Cardiac muscle cell (in vitro differentiated cells and primary cell): ENCODE measurements around the gene AK2. TPM values are rescaled to one million over a fixed set of nuclear protein-coding genes. Genes with fewer than 3 reads are reported as not detected.

ENCODE experiments used
- DNase-seq, 2 donors: peaks; one replicate each; pipeline versions ENCODE4 v3.0.0 to v3.0.0-alpha.2; 2010 to 2017; ENCODE audit warnings: low read depth in 1 of 2, low spot score in 1 of 2
- H3K27ac ChIP-seq: fragments of 200-600 bp; sonication (generic); 2 replicates; pipeline ENCODE4 v1.5.1; 2016
- H3K27me3 ChIP-seq: fragments of 200-600 bp; sonication (generic); 2 replicates; pipeline ENCODE4 v1.6.0; 2016; ENCODE audit warnings: control low read depth
- H3K36me3 ChIP-seq: fragments of 200-600 bp; sonication (generic); 2 replicates; pipeline ENCODE4 v1.5.1; 2016; ENCODE audit warnings: control low read depth
- H3K4me1 ChIP-seq: fragments of 200-600 bp; sonication (generic); 2 replicates; pipeline ENCODE4 v1.8.1; 2017; ENCODE audit warnings: low read depth, mild to moderate bottlenecking, mixed run types
- H3K4me3 ChIP-seq: fragments of 200-600 bp; sonication (generic); 2 replicates; pipeline ENCODE4 v1.5.1; 2016; ENCODE audit warnings: mild to moderate bottlenecking
- H3K9me3 ChIP-seq: fragments of 200-600 bp; sonication (generic); 2 replicates; pipeline ENCODE4 v1.5.1; 2017; ENCODE audit warnings: low read depth, mild to moderate bottlenecking, control low read depth
- polyA plus RNA-seq: library from polyadenylated mRNA; unstranded; fragments of >200 nt; fragmentation: Nextera tagmentation; extraction: Ambion mirVana; gene quantifications from 2 replicates; pipeline ENCODE4 v1.2.1, GENCODE V29; 2016
- total RNA-seq: library from RNA; depleted of rRNA; stranded (reverse); fragments of >200 nt; gene quantifications from 2 replicates; pipeline ENCODE4 v1.2.3, GENCODE V29; 2016
- TF ChIP-seq, protein P1 (sequence below): IDR thresholded peaks from 2 replicates; pipeline ENCODE4 v1.5.1; 2012; ENCODE audit warnings: low read depth, mild to moderate bottlenecking, low read length

The AK2 gene
- total and polyA plus RNA-seq, 2 experiments from 2014 or later: 201 to 281 TPM

DNA sequence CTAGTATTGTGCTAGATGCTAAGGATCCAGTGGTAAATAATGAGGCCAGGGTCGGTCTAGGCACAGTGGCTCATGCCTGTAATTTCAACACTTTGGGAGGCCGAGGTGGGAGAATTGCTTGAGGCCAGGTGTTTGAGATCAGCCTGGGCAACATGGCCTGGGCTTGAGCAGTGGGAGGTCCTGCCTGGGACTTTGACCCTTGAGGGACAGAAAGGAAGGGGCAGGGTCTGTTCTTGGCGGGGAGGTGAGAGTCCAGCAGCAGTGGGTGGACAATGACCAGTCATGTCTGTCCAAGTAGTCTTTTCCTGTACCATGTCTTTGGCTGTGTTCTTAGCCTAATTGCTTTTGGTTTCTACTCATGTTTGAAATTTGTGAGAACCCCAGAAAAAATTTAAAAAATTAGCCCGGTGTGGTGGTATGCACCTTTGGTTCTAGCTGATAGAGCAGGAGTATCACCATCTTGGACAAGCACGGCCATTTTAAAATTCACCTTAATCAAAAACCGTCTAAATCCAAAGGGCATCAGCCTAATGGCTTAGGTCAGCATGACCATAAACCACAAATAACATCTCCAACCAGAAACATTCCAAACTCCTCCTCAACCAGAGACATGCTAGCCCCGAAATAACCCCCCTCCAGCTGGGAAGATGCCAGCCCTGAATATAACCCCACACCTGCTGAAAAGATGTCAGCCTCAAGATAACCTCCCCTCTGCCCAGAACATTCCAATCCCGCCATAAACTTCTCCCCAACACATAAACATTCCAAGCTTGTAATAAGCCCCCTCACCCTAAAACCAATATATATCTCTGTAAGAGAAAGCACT is 6.8 kb upstream of the AK2 start:
- H3K9me3 ChIP-seq: no peaks in the 10 kb centered on the region
- peaks cover 12% of the 10 kb centered on the region for H3K4me1 ChIP-seq
- no peaks in the 10 kb centered on the region for H3K27me3 ChIP-seq
- H3K4me3 ChIP-seq: no peak overlapping the region
- TF ChIP-seq, protein P1, sequence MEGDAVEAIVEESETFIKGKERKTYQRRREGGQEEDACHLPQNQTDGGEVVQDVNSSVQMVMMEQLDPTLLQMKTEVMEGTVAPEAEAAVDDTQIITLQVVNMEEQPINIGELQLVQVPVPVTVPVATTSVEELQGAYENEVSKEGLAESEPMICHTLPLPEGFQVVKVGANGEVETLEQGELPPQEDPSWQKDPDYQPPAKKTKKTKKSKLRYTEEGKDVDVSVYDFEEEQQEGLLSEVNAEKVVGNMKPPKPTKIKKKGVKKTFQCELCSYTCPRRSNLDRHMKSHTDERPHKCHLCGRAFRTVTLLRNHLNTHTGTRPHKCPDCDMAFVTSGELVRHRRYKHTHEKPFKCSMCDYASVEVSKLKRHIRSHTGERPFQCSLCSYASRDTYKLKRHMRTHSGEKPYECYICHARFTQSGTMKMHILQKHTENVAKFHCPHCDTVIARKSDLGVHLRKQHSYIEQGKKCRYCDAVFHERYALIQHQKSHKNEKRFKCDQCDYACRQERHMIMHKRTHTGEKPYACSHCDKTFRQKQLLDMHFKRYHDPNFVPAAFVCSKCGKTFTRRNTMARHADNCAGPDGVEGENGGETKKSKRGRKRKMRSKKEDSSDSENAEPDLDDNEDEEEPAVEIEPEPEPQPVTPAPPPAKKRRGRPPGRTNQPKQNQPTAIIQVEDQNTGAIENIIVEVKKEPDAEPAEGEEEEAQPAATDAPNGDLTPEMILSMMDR: no peak
- no peaks in the 10 kb centered on the region for H3K36me3 ChIP-seq
- DNase-seq: no peak
- peak overlapping the region; percentile 64 for H3K27ac ChIP-seq

DNA sequence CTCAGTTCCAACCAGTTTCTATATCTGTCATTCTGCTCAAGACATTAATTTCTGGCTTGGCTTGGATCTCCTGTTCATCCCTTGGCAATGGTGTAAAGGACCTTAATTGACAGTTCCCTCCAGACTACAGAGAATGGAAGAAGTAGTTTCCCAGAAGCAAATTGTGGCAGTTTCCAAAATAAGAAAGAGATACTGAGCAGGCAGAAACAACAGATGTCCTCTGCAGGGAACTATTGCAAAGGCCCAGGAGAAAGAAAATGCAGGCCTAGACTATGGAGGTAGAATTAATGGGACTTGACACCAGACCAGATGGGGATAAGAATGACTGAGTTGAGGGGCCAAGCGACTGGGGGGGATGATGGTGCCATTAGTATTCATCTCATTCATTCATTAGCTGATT is 6.1 kb upstream of the AK2 start:
- Histone ChIP-seq H3K4me1 (peaks cover 12% of the 10 kb centered on the region), H3K27ac (no peak overlapping the region), H3K36me3 (no peaks in the 10 kb centered on the region), H3K27me3 (no peaks in the 10 kb centered on the region), H3K9me3 (no peaks in the 10 kb centered on the region), H3K4me3 (no peak overlapping the region)
- TF ChIP-seq, protein P1: no peak
- no peak for DNase-seq

DNA sequence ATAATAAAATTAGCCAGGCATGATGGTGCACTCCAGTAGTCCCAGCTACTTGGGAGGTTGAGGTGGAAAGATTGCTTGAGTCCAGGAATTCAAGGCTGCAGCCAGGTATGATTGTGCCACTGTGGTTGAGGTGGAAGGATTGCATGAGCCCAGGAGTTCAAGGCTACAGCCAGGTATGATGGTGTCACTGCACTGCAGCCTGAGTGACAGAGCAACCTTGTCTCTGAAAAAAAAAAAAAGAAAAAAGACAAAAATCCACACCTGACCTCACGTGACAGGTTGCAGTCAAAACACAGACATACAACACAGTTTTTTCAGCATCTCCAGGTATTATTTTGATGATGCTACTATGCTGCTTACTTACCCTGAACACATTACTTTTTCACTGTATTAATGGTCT is 4.3 kb upstream of the AK2 start:
- no peak overlapping the region for H3K27ac ChIP-seq
- DNase-seq: no peak
- no peak overlapping the region for H3K4me3 ChIP-seq
- TF ChIP-seq, protein P1: no peak
- H3K27me3 ChIP-seq: no peaks in the 10 kb centered on the region
- H3K4me1 ChIP-seq: peaks cover 12% of the 10 kb centered on the region
- H3K9me3 ChIP-seq: no peaks in the 10 kb centered on the region
- H3K36me3 ChIP-seq: no peaks in the 10 kb centered on the region

DNA sequence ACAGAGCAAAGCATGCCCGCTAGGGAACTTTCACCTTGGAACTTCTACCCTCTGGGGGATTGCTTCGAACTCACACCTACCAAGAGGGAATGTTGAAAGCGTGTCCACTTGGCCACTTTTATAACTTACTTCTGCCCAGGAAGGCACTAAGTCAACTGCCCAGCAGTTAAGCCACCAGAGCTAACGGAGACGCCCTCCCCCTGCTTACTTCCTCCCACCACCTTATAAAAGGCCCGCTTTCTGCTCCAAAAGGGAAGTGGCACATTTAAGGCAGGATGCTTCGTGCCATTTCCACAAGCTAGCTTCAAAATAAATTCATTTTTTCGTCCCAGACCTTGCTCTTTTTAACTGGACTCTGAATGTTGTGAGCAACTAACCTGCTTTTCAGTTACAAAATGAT is 3.2 kb upstream of the AK2 start:
- no peak for DNase-seq
- TF ChIP-seq, protein P1: no peak
- H3K27me3 ChIP-seq: no peaks in the 10 kb centered on the region
- no peaks in the 10 kb centered on the region for H3K9me3 ChIP-seq
- H3K4me3 ChIP-seq: no peak overlapping the region
- peaks cover 20% of the 10 kb centered on the region for H3K4me1 ChIP-seq
- no peak overlapping the region for H3K27ac ChIP-seq
- H3K36me3 ChIP-seq: no peaks in the 10 kb centered on the region

DNA sequence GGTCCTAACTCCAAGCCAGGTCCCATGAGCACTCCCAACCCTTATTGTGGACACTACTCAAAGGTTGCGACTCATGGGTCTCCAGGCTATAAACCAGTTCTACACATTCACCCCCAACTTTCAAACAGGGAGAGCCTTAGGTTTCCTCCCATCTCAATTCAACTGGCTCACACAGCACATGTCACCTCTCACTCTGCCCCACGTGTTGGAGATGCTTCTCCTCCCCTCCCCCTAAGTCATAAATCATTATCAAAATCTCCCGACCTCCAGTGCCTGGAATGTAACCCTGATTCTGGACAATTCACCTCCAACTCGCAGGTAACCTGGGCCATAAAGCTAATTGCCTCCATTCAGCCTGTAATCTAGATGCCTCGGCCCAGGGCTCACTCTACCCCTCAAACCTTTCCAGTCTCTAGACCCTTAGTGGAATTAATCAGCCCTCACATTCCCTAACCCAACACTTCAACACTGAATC is 595 bp downstream of the AK2 start:
- H3K27me3 ChIP-seq: no peaks in the 10 kb centered on the region
- TF ChIP-seq, protein P1: no peak
- H3K36me3 ChIP-seq: peaks cover 3% of the 10 kb centered on the region
- no peaks in the 10 kb centered on the region for H3K9me3 ChIP-seq
- H3K27ac ChIP-seq: peak overlapping the region; percentile 75
- no peak for DNase-seq
- peaks cover 11% of the 10 kb centered on the region for H3K4me1 ChIP-seq
- H3K4me3 ChIP-seq: peak overlapping the region; percentile 60
